Stimulated activated CD4-positive, alpha-beta T cell treated with anti-CD3 and anti-CD28 coated beads, Interleukin-2, amount 100 ng/mL, for 4 hours (primary cell): Measurements from ENCODE around the gene MRGPRD.

Experiments
- DNase-seq: peaks from one replicate; pipeline ENCODE4 v3.0.0-alpha.2; 2020; ENCODE audit warnings: low read depth

MRGPRD gene, protein sequence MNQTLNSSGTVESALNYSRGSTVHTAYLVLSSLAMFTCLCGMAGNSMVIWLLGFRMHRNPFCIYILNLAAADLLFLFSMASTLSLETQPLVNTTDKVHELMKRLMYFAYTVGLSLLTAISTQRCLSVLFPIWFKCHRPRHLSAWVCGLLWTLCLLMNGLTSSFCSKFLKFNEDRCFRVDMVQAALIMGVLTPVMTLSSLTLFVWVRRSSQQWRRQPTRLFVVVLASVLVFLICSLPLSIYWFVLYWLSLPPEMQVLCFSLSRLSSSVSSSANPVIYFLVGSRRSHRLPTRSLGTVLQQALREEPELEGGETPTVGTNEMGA

DNA sequence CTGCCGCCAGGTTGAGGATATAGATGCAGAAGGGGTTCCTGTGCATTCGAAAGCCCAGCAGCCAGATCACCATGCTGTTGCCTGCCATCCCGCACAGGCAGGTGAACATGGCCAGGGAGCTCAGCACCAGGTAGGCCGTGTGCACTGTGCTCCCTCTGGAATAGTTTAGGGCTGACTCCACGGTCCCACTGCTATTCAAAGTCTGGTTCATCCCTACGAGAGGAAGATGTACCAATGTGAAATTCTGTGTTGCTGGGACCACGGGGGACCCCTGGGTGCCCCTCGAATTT lies at the start of gene MRGPRD:
TSS of gene MRGPRD (minus strand) at position 211 of the 290 bp plus-strand sequence. CDS start at position 211, 0 bp downstream.
- DNase-seq, result no peak

GRCh38 chr11:69030301-69030700 lies 49.5 kb upstream of the MRGPRD start:
- DNase-seq, result no peak

DNA sequence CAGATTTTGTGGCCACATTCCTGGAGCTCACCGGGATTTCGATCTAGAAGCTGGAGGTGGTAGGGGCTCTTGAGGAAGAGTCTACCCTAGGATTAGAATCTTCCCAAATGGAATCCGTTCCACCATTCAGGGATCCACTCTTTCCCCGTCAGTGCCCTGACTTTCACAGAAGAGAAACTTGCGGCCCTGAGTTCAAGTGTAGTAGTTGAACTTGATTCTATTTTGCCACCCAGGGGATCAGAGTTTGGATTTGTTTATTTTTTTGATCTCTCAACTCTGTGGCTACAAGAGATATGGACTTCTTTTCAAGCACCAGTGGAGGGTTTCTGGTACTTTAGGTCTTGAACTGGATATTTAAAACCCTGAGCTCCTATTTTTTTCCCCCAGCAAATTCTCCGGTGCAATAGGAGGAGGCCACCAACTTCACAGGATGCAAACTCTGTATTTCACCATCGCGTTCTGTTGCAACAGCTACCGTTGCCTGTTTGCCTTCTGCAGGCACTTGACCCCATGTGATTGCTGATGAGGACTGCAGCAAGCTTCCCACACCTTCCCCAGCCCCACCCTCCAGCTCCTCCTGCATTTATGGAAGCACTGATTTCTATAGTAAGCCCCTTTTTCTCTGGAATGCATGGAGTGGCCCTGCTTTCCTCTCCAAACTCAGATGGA lies 47.1 kb upstream of the MRGPRD start:
- no peak for DNase-seq

- DNase-seq, result no peak
Observed at GRCh38 chr11:69024509-69024908, 43.7 kb upstream of the MRGPRD start.

DNA sequence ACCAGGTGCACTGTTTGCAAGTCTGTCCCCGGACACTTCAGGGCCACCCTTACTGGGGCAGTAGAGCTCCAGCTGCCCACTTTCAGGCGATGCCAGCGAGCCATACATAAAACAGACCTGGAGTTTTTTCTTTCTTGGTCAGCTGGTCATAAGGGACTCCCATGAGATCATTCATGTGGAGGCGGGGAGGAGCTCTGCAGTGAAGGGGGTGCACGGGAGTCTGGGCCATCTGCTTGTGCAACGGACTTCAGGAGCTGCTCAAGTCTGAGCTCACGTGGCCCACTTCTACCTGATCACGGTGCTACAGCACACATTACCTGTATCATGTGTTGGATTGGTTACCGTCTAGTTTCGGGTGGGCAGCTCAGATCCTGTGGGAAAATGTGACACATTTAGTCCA lies 41.5 kb upstream of the MRGPRD start:
- no peak for DNase-seq

DNA sequence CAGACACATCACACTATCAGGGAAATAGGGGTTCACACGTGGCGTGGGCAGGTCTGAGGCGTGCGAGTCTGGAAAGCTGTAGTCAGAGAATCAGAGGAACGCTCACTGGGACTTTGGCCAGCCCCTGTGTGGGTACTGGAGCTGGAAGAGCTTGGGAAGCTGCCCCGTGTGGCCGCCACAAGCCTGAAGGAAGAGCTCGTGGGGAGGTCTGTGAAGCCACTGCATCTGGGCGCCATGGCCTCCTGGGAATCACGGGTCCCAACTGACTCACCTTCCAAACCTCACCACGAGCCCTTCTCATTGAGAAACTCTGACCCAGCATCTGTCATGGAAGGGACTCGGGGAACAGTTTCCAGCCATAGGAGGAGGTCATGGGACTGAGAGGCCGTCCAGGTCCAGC lies 38.1 kb upstream of the MRGPRD start:
- DNase-seq, result no peak

DNA sequence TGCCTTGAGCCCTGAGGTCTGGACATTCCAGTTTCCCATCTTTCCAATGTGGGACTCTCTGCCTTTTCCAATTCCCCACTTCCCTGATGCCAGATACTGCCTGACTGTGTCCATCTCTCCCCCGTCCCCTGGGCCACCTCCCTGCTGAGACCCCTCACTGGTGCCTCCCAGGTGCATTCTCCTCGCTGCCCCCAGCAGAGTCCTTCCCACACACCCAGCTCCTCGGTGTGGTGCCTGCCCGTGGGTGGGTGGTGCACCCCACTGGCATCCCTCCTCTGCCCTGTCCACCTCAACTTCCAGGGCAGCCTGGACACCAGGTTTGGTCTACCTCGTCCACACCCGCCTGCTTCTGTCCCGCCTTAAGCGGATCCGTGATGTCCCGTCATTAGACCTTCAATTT lies 37.2 kb upstream of the MRGPRD start:
- DNase-seq, result no peak

DNA sequence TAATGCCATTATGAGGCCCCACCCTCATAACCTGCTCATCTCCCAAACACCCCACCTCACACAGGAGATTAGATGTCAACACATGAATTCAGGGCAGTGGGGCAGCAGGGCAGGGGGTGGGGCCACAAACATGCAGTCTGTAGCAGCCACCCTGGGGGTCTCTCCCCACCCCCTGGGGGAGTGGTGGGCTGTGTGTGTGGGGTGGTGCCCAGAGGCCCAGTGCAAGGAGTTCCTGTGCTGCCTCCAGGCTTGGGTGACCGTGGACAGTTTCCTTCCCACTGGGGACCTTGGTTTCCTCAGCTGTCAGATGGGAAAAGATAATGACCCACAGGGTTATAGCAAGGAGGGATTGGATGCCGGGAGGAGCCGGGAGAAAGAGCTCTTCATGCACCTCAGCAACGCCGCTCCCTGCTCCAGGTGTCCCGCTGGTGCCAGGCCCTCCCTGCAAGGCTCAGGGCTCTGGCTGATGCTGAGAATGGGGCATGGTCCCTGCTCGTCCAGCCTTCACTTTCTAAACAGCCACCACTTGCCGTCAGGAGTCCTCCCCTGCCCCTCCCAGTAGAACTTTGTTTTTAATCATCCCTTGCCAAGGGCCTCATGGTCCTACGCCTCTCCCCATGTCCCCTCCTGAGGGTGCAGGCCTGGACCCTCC lies 34.2 kb upstream of the MRGPRD start:
- no peak for DNase-seq

GRCh38 chr11:69014084-69014851 lies 33.5 kb upstream of the MRGPRD start:
- no peak for DNase-seq

GRCh38 chr11:69013009-69013951 lies 32.5 kb upstream of the MRGPRD start, which contains the start of gene MRGPRF:
MRGPRF (minus strand) TSS chr11:69013246; CDS start chr11:69009901, 3,345 bp downstream.
- no peak for DNase-seq

DNA sequence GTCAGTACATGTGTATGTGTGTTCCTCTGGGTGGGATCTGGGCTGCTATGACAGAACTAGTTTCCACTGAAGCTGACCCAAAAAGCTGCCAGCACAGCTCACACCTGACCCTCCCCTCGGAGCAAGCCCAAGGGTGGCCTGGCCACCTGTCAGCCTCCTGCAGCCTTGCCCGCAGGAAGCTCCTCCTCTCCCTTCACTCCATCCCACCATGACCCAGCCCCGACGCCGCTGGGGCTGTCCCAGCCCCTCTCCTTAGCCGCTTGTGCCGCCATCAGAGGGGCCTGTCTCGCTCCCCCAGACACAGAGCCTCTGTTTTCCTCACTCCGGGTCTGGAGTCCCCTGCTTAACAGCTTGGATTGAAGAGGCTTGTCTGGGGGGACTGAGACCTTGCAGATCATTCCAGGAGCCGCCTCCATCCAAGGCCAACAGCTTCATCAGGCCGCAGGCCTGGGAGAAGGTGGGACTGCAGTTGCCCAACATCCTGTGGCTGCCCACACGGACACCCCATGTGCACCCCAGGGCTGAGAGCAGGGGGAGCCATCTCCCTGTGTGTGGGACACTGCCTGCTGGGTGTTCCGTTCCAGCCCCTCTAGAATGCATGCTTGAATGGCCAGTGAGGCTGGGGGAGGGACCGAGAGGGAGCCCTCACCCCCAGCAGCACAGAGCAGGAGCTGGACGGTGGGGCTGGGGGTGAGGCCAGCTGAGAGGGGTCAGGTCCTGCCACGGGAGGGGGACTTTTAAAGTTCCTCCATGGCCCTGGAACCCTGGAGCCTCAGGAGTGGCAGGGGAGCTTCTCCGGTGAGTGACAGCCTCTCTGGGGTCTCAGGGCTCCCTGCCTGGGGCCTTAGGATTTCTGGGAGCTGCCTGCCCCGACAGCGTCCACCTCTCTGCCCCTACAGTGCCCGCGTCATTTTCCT lies 31.6 kb upstream of the MRGPRD start:
- DNase-seq, result no peak

- DNase-seq, result no peak
Observed at GRCh38 chr11:69011624-69012091, 30.9 kb upstream of the MRGPRD start.

DNA sequence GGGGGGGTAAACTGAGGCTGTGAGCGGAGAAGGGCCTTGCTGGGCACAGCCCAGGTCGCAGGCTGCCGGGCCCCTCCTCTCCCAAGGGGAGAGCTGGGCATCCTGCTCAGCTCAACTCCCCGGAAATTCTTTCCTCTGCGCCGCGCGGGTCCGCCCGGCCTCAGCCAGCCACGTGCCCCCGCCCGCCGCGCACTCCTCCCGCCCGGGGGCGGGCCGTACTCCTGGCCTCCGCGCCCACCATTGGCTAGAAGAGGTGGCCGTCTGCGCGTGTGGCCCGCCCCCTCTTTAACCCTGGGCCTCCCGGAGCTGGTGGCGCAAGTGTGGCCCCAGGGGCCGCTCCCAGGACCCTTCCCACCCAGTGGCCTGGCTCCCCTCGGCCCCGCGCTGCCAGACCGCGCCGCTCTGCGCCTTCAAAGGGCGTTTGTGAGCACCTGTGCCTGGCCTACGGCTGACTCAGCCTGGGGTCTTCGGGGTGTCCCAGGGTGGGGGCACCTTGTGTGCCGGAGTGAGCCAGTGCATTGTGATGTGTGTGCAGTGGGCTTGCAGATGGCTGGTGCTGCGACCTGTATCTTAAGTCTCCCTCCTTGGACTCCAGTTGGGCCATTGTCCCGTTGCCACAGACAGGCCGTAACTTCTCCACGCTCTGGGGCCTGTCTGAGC lies 30.3 kb upstream of the MRGPRD start:
- peak; percentile 3 for DNase-seq

- no peak for DNase-seq
Observed at GRCh38 chr11:69010361-69010891, 29.6 kb upstream of the MRGPRD start.

GRCh38 chr11:69009441-69010211 lies 28.8 kb upstream of the MRGPRD start:
- no peak for DNase-seq

GRCh38 chr11:69008737-69009440 lies 28.1 kb upstream of the MRGPRD start:
- no peak for DNase-seq

- no peak for DNase-seq
Observed at GRCh38 chr11:69007975-69008381, 27.2 kb upstream of the MRGPRD start.

- no peak for DNase-seq
Observed at GRCh38 chr11:69006816-69007215, 26.0 kb upstream of the MRGPRD start.
